Measurements from ENCODE around the gene YY1.
"Not testable (repeated sequence)": the region's sequence is repeated elsewhere in the genome, so short reads cannot be mapped to it uniquely, and the experiment has no call there.

The YY1 gene

DNA sequence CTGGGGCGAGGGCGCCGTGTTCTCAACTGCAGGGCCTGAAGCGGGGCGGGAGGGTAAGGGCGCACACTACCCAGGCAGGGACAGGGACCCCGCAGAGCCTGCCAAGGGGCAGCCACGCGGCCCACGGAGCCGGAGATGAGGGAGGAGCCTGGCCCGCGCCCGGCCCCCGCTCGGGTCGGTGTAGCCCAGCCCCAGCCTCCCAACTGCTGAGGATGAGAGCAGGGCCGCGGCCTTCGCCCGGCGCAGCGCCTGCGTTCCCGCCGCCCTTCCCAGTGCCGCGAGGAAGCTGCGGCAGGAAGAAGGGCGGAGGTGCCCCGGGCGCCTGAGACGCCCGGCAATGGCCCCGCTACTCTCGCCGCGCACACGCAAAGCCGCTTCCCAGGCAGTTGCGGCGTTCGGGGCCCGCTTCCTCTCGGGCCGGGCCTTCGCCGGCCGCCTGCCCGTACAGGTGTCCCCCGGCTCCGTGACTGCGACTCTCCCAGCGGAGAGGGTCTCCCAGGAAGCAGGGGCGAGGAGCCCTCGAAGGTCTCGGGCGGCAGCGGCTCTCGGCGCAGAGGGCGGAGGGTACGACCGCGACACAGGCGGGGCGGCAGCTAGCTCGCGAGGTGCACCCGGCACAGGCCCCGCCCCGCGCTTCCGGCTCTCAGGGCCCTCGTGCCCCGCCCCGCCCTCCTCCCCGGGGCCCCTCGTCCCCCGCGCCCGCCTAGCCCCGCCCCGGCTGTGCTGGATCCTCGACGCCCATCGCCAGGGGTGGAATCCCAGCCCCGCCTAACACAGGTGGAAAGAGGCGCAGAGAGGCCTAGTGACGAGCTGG is 24.8 kb upstream of the YY1 start:
- peak; percentile 95 for DNase-seq (ENCODE audit: low read depth)

DNA sequence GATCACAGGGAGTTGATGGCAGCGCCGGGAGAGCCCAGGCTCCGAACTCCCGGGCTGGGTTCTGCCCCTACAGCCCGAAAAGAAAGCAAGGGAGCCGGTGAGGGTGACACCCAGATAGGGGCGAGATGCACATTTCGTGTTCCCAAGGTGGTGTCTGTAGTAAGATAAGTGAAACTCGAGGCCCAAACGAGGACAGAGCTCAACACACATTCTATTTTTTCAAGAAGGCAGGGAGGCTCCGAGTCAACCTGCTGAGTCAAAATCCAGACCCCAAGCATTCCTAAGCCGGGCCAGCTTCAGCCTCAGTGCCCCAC is 24.2 kb upstream of the YY1 start:
- DNase-seq (ENCODE audit: low read depth) = no peak

DNA sequence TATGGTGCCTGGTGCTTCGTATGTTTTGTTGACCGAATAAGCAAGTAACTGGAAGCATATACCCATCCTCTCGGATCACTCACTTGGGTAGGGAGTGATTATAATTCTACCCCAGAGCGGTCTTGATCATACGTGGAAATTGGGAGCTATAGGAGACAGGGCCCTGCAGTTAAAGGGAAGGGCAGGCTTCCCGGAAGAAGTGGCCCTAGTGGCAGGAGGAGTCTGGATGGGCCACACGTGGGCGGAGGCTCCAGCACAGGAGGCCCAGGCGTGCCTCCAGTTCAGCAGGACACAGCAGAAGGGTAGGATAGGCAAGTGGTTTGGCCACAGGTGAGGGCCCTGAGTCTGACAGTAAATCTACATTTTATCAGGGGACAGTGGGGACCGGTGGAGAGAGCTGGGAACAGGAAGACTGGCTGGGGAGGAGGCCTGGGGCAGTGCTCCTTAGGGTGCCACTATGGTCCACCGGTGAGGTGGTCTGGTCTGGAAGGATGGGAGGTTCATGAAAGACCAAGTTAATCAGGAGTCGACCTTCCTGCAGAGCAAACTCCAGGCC is 23.5 kb upstream of the YY1 start:
- no peak for DNase-seq (ENCODE audit: low read depth)

DNA sequence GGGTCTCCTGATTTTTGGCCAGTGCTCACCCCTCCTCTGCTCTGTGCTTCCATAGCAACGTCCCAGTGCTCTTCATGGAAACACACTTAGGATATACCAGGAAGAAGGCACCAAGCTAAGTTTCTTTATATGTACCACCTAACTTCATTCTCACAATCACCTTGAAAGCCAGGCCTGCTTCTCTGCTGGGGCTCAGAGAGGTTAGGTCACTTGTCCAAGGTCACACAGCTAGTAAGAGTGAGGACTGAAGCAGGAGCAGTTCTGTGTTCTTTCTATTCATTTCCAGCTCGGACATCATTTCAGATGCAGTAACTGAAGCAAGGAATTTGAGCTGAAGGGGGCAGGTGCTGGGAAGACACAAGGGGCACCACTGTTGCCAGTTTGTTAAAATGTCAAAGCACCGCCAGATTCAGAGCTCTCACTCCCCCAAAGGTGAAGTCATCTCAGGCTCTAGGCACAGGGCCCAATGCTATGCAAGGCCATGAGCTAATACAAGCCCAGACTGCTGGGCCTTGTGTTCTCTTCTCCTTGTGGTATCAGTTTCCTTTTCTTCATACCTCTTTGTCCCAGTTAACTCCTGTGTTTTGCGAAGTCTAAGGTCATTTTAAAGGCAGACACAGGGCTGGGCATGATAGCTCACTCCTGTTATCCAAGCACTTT is 19.7 kb upstream of the YY1 start:
- DNase-seq (ENCODE audit: low read depth) = no peak

DNA sequence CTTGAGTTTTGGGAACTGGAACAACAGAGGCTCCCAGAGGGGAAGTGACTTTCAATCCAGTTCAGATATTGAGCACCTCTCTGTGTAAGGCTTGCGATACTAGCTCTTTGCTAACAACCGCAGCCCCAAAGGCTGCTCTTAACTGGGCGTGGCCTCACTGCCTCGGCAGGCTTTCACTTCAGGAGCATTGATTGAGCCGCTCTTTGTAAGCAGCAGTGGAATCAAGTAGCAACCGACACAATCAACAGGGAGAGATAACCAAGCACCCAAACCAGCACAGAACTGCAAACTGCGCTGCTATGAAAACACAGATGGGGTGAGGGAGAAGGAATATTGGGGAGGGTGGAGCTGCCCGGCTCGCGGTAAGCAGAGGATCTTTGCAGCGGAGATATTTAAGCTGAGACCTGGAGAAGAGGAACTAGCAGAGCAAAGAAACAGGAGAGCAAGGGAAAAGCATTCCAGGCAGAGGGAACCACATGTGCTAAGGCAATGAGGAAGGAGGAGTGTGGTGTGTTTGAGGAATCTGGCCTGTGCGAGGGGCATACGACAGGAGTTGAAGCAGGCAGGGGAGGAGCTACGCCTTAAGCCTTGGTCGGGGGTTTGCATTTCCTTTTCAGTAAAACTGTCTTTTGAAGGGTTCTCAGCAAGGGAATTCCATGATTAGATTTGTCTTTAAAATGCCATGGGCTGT is 17.3 kb upstream of the YY1 start:
- DNase-seq (ENCODE audit: low read depth) = peak; percentile 63

DNA sequence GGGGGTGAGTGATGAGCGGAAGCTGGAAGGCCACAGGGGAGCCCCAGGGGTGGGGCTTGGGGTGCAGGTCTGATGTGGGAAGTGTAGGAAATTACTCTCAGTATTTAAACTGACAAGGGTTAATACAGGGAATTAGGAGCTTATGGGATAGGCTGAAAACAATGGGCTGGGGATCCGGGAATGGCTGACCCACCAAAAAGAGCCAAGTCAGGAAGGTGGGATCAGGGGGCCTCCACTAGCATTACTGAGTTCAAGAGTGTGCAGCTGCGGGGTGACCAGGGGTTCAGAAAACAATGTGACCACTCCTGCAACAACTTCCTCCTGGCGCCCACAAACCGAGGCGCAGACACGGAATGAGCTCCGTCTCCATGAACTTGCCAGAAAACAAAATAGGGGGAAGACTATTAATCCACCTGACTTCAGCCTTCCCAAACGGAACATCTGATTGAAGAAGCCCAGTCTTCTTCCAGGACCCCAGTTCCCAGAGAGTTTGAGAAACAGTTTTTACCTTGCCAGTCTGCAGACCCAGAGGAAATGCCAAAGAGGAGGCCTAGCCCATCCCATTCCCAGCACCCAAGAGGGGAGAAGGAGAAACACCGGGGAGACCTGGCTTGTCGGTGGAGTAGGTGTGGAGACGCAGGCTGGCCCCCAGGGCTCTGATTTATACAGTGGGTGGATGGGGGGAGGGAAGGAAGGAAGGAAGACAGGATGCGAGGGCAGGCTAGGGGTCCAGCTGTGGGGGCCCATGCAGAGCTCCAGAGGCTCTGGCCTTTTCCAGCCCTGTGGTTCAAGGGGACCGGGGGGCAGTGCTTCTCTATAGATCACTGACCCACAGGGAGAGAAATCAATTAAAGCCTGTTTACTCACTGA is 16.5 kb upstream of the YY1 start:
- no peak for DNase-seq (ENCODE audit: low read depth)

DNA sequence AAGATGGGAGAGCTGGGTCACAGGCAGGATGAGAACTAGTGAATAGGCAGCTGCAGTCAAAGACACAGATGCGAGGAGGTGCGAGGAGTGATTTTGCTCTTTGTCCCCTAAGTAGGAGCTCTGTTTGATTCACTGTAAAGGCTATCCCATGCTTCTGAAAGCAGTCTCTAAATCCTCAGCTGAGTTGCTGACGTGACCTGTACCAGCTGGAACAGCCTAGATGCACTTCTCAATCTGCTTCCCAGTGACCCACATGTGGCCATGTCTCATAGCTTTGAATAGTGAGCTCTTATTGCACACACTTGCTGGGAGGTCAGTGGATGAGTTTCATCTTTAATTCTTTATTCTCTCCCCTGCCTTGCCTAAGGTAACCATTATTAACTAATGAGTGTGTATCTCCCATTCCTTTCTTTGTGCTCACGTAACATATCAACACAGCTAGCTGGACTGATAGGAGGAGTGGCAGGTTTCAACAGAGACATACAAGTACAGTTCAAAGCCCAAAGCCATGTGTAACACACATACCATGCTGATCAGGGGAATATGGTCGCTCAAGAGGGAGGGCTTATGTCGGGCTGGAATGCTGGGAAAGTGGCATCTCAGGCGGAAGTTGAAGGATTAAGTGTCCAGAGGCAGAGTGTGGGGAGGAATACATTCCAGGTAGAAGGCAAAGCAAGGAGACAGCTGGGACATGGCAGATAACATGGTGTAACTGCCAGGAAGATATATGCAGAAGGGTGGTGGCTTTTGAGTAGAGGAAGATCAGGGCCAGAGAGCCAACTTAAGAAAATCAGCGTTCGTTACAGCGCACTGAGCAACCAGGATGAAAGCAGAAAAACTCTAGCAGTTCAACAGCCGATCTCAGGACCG is 15.4 kb upstream of the YY1 start:
- no peak for DNase-seq (ENCODE audit: low read depth)

DNA sequence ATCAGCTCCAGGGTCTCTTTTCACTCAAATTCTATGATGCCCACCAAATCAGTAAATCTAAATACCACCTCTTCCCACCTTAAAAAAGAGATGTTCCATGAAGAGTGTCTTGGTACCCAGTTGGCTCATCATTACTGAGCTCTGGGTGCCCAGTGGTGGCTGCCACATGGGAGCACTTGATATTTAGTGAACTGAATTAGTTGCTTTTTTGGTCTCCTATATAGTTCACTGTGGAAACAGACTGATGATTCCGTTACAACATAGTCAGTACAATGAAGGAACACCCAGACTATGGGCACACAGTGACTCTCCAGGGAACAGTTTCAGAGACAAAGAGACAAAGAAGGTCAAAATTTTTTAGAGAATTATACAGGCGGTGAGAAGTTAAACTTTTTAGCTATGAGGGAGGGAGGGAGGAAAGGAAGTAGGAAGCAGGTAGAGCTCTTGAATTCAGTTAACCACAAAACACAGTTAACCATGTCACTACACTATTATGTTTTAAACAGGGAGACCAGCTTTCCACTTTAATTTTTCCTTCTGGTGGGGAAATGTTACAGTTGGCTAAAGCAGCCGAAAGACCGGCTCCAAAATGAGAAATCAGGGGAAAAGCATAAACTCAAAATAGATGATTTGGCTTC is 14.6 kb upstream of the YY1 start:
- DNase-seq (ENCODE audit: low read depth) = no peak

DNA sequence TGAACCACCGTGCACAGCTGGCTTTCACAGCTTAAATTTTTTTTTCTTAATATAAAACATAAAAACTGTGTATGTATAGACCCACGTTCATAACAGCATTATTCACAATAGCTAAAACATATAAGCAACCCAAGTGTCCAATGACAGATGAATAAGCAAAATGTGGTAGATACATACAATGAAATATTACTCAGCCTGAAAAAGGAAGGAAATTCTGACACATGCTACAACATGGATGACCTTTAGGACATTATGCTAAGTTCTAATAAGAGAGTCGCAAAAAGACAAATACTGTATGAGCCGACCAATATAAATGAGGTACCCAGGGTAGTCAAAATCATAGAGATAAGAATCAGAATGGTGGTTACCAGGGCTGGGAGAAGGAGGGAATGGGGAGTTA is 13.8 kb upstream of the YY1 start:
- no peak for DNase-seq (ENCODE audit: low read depth)

DNA sequence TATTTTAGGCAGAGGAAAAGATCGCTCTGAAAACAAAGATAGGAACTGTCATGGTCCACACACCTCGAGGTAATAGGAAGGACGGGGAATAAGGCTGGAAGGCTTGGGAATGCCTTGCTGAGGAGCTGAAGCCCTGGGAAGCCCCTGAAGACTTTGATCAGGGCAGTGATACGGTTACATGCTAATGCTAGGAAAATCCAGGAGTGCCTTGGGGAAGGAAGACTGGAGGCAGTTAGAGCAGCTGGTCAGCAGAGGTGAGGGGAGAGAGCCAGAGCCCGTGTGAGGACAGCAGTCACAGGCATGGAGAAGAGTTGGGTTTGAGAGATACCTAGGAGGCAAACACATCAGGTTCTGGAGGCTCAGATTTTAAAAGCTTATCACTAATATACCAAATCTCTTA is 8.6 kb upstream of the YY1 start:
- no peak for DNase-seq (ENCODE audit: low read depth)

DNA sequence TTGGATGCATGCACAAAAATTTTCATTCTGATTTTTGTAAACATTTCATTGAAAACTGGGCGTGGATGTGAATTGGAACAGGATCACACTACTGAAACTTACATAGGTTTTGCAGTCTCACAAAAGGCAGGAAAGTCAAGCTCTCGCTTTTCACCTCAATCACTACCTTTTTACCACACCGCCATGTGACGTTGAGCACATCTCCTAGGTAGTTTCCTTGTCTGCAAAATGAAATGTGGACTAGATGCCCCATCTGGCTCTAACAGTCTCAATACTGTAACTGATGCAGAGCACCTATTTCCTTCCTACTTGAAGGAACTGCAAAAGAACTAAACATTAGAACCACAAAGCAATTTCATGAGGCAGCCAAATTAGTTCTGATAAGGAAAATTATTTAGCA is 4.4 kb upstream of the YY1 start:
- DNase-seq (ENCODE audit: low read depth) = no peak

DNA sequence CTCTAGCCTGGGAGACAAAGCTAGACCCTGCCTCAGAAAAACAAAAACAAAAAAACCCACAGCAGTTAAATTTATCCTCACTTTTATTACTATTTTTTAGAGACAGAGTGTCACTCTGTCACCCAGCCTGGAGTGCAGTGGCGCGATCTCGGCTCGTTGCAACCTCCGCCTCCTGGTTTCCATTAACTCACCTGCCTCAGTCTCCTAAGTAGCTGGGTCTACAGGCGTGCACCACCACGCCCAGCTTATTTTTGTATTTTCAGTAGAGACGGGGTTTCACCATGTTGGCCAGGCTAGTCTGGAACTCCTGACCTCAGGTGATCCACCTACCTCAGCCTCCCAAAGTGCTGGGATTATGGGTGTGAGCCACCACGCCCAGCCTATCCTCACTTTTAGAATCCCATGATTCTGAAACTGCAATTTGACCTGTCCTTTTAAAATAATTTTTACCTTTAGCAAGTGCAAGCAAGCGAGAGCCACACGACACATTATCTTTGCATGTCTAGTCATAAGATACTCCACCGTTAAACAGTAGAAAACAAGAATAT is 2.6 kb upstream of the YY1 start:
- DNase-seq (ENCODE audit: low read depth) = not testable (repeated sequence)

DNA sequence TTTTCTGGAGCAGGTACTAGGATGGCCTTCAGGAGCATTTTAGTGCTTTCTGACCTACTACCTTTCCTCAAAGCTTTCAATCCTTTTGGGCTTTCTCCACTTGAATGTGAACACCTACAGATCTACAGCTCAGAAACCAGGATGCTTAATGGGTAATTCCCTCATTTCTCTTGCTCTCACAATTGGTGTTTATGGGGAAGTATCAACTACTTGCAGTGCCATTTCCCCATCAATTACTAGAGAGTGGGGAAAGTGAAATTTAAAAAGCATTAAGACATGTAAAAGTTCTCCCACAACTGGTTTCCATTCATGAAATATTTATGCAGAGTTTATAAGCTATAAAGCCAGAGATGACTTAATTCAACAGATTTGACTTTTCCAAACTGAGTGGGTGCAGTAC is 2.1 kb upstream of the YY1 start:
- DNase-seq (ENCODE audit: low read depth) = no peak

DNA sequence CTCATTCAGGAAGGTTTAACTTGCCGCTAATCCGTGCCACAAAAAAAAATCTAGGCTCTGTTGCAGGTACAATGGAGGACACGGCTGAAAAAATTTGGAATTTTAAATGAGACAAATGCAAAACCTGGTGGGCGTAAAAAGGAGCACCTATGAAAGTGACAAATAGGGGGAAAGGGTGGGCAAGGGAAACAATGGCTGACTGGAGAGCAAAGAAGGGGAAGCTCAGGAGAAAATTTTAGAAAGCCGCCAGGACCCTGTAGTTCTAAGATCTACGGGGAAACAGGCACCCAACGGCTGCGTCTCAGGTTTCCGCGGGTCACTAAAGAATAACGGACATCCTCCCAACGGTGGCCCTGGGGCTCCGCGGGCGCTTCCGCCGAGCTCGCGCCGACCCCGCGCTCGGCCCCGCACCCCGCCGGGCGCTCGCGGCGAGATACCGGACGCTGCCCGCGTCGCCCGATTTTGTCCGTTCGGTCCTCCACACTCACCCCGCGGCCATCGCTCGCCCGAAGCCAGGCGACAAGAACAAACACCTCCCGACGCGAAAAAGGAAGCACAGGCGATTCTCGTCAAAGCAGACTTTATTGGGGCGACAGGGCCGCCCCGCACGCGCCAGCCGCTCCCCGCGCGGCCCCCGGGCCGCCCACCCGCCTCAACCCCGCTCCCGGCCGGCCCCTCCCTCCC is 1.1 kb upstream of the YY1 start:
- DNase-seq (ENCODE audit: low read depth) = peak; percentile 43

DNA sequence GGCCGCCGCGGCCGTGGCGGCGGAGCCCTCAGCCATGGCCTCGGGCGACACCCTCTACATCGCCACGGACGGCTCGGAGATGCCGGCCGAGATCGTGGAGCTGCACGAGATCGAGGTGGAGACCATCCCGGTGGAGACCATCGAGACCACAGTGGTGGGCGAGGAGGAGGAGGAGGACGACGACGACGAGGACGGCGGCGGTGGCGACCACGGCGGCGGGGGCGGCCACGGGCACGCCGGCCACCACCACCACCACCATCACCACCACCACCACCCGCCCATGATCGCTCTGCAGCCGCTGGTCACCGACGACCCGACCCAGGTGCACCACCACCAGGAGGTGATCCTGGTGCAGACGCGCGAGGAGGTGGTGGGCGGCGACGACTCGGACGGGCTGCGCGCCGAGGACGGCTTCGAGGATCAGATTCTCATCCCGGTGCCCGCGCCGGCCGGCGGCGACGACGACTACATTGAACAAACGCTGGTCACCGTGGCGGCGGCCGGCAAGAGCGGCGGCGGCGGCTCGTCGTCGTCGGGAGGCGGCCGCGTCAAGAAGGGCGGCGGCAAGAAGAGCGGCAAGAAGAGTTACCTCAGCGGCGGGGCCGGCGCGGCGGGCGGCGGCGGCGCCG is 381 bp downstream of the YY1 start:
- no peak for DNase-seq (ENCODE audit: low read depth)

DNA sequence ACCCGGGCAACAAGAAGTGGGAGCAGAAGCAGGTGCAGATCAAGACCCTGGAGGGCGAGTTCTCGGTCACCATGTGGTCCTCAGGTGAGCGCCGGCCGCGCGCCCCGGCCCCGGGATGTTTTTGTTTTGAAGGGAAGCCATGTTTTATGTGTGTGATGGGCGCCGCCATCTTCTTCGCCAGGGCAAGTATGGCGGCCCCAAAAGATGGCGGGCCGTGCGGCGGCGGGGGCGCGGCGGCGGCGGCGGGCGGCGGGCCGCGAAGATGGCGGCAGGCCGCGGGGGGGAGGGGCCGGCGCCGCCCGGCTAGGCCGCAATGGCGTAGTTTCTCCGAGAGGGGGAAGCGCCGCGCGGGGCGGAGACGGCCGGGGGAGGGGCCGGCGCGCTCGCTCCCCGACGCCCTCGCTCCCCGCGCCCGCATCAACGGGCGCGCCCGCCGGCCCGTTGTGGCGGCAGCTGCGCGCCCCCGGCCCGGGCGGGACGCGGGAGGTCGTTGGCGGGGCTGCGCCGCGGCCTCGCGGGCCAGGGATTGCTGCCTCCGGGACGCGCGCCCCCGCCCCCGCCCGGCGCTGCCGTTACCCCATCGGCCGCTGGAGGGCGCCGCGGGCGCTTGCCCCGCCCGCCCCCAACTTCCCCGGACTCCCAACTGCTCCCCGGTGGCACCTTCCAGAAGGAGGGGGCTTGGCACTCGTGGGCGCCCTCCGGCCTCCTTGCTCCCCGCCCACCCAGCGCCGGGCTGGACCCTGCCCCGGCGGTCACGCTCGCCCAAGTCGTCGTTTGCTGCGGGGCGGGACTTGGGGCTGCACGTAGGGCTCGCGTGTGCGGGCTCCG is 1.1 kb downstream of the YY1 start:
- DNase-seq (ENCODE audit: low read depth) = peak; percentile 90

DNA sequence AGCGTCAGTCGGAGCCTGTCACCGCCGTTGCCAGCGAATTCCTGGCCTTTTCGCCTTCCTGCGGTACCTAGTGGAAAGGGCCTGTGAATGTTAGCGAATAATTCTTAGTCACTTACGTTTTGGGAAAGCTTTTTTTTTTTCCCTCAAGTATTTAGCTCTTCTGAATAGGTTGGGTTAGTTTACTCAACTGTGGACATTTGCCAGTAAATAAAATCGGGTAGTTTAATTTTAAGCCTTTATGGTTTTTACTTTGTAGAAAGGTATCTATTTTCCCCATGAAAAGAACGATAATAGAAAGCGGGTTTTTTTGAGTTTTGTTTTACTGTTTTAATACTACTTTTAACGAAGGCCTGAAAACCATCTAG is 1.7 kb downstream of the YY1 start:
- DNase-seq (ENCODE audit: low read depth) = no peak

DNA sequence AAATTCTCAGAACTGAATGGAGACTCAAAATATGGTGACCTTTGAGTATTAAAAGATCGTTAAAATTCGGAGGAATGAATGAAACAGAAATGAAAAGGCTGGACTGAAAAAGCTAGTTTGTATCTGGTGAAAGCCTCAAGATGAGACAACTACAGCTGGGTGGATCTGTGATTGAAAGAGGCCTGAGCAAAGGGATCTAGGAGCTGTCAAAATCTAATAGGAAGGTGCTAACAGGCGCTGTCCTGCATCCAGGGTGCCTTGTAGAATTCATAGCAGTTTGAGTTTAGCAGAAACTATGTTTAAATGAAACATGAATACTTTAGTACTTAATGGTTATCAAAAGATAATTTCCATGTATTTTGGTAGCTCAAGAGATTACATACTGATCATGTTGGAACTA is 2.3 kb downstream of the YY1 start:
- no peak for DNase-seq (ENCODE audit: low read depth)
